ENCODE data around the gene OR2L8. TPM values are rescaled to one million over a fixed set of nuclear protein-coding genes. Genes with fewer than 3 reads are reported as not detected.

OR2L8 gene
- total and polyA plus RNA-seq, 2 of the 4 experiments (the other 2 are of a cell fraction), result not detected

Small RNA genes lying within 50 kb of the gene (microRNA-seq; reads per million reads assigned to microRNA genes)
- gene RF00019 (ENCODE audit: insufficient read depth, insufficient read length), result not detected

Small RNA genes lying within 50 kb of the gene (small RNA-seq; reads per million reads assigned to genes)
- gene RF00019, result 0 reads per million in 5 experiments

Other genes with a start within 250 kb of the OR2L8 start
- not detected in 2 replicates for gene OR6F1, start 232.2 kb upstream of the OR2L8 start, total RNA-seq (2012; rRNA removed)
- not detected in 2 replicates for gene OR6F1, start 232.2 kb upstream of the OR2L8 start, polyA plus RNA-seq (2012; rRNA removed)
- not detected in 2 replicates for gene OR14K1, start 210.2 kb upstream of the OR2L8 start, total RNA-seq (2012; rRNA removed)
- not detected in 2 replicates for gene OR14K1, start 210.2 kb upstream of the OR2L8 start, polyA plus RNA-seq (2012; rRNA removed)
- not detected in 2 replicates for gene OR14A2, start 200.7 kb upstream of the OR2L8 start, total RNA-seq (2012; rRNA removed)
- gene OR14A2, start 200.7 kb upstream of the OR2L8 start, polyA plus RNA-seq (2012; rRNA removed), result not detected in 2 replicates
- not detected in 2 replicates for gene OR1C1, start 188.3 kb upstream of the OR2L8 start, total RNA-seq (2012; rRNA removed)
- gene OR1C1, start 188.3 kb upstream of the OR2L8 start, polyA plus RNA-seq (2012; rRNA removed), result not detected in 2 replicates
- not detected in 2 replicates for gene OR14A16, start 124.7 kb upstream of the OR2L8 start, total RNA-seq (2012; rRNA removed)
- gene OR14A16, start 124.7 kb upstream of the OR2L8 start, polyA plus RNA-seq (2012; rRNA removed), result not detected in 2 replicates
- gene OR11L1, start 107.0 kb upstream of the OR2L8 start, total RNA-seq (2012; rRNA removed), result not detected in 2 replicates
- gene OR11L1, start 107.0 kb upstream of the OR2L8 start, polyA plus RNA-seq (2012; rRNA removed), result not detected in 2 replicates
- gene TRIM58, start 91.7 kb upstream of the OR2L8 start, total RNA-seq (2012; rRNA removed), result 0.54 and 1.1 TPM in 2 replicates
- gene TRIM58, start 91.7 kb upstream of the OR2L8 start, polyA plus RNA-seq (2012; rRNA removed), result 0.79 and 0.91 TPM in 2 replicates
- 0.28 and 0.54 TPM in 2 replicates for gene OR2W3, start 53.3 kb upstream of the OR2L8 start, total RNA-seq (2012; rRNA removed)
- gene OR2W3, start 53.3 kb upstream of the OR2L8 start, polyA plus RNA-seq (2012; rRNA removed), result 0.63 and 0.90 TPM in 2 replicates
- not detected in 2 replicates for gene OR2T8, start 28.6 kb upstream of the OR2L8 start, total RNA-seq (2012; rRNA removed)
- gene OR2T8, start 28.6 kb upstream of the OR2L8 start, polyA plus RNA-seq (2012; rRNA removed), result not detected in 2 replicates
- not detected in 2 replicates for gene OR2AJ1, start 24.0 kb upstream of the OR2L8 start, total RNA-seq (2012; rRNA removed)
- not detected in 2 replicates for gene OR2AJ1, start 24.0 kb upstream of the OR2L8 start, polyA plus RNA-seq (2012; rRNA removed)
- gene OR2AK2, start 16.4 kb downstream of the OR2L8 start, total RNA-seq (2012; rRNA removed), result not detected in 2 replicates
- not detected in 2 replicates for gene OR2AK2, start 16.4 kb downstream of the OR2L8 start, polyA plus RNA-seq (2012; rRNA removed)
- gene OR2L5, start 64.8 kb downstream of the OR2L8 start, total RNA-seq (2012; rRNA removed), result not detected in 2 replicates
- not detected in 2 replicates for gene OR2L5, start 64.8 kb downstream of the OR2L8 start, polyA plus RNA-seq (2012; rRNA removed)
- not detected in 2 replicates for gene OR2L2, start 81.2 kb downstream of the OR2L8 start, total RNA-seq (2012; rRNA removed)
- not detected in 2 replicates for gene OR2L2, start 81.2 kb downstream of the OR2L8 start, polyA plus RNA-seq (2012; rRNA removed)
- gene OR2L3, start 98.0 kb downstream of the OR2L8 start, total RNA-seq (2012; rRNA removed), result not detected in 2 replicates
- gene OR2L3, start 98.0 kb downstream of the OR2L8 start, polyA plus RNA-seq (2012; rRNA removed), result not detected in 2 replicates
- not detected in 2 replicates for gene OR2L13, start 146.3 kb downstream of the OR2L8 start, total RNA-seq (2012; rRNA removed)
- gene OR2L13, start 146.3 kb downstream of the OR2L8 start, polyA plus RNA-seq (2012; rRNA removed), result not detected in 2 replicates
- gene OR2M5, start 196.3 kb downstream of the OR2L8 start, total RNA-seq (2012; rRNA removed), result not detected in 2 replicates
- gene OR2M5, start 196.3 kb downstream of the OR2L8 start, polyA plus RNA-seq (2012; rRNA removed), result not detected in 2 replicates
- not detected in 2 replicates for gene OR2M2, start 226.0 kb downstream of the OR2L8 start, total RNA-seq (2012; rRNA removed)
- not detected in 2 replicates for gene OR2M2, start 226.0 kb downstream of the OR2L8 start, polyA plus RNA-seq (2012; rRNA removed)
- gene OR2M3, start 248.4 kb downstream of the OR2L8 start, total RNA-seq (2012; rRNA removed), result not detected in 2 replicates
- not detected in 2 replicates for gene OR2M3, start 248.4 kb downstream of the OR2L8 start, polyA plus RNA-seq (2012; rRNA removed)

Measured in IMR-90 (cell line).